Ishikawa (cell line): ENCODE measurements around the gene TNS3.

Experiments
- CEBPB ChIP-seq: IDR thresholded peaks from 2 replicates; pipeline ENCODE4 v1.6.1; 2012
- CREB1 ChIP-seq: IDR thresholded peaks from 2 replicates; pipeline ENCODE4 v1.6.1; 2012; ENCODE audit warnings: low read depth
- EGR1 ChIP-seq: IDR thresholded peaks from 2 replicates; pipeline ENCODE4 v1.6.1; 2012
- EP300 ChIP-seq: IDR thresholded peaks from 2 replicates; pipeline ENCODE4 v1.6.1; 2012; ENCODE audit warnings: borderline replicate concordance
- FOXM1 ChIP-seq: IDR thresholded peaks from 2 replicates; pipeline ENCODE4 v1.6.1; 2012; ENCODE audit warnings: low read depth, borderline replicate concordance
- NFIC ChIP-seq: IDR thresholded peaks from 2 replicates; pipeline ENCODE4 v1.6.1; 2012
- RAD21 ChIP-seq: IDR thresholded peaks from 2 replicates; pipeline ENCODE4 v1.6.1; 2012; ENCODE audit warnings: low read depth
- TAF1 ChIP-seq: IDR thresholded peaks from 2 replicates; pipeline ENCODE4 v1.6.1; 2012; ENCODE audit warnings: low read depth, mild to moderate bottlenecking
- TCF12 ChIP-seq: IDR thresholded peaks from 2 replicates; pipeline ENCODE4 v1.6.1; 2012; ENCODE audit warnings: low read depth
- TEAD4 ChIP-seq: IDR thresholded peaks from 2 replicates; pipeline ENCODE4 v1.6.1; 2012
- YY1 ChIP-seq: IDR thresholded peaks from 2 replicates; pipeline ENCODE4 v1.6.1; 2012; ENCODE audit warnings: low read depth
- ZBTB7A ChIP-seq: IDR thresholded peaks from 2 replicates; pipeline ENCODE4 v1.6.1; 2012; ENCODE audit warnings: low read depth
- TF ChIP-seq, protein P1 (sequence below): IDR thresholded peaks from 2 replicates; pipeline ENCODE4 v1.6.1; 2012
- TF ChIP-seq, protein P2 (sequence below): IDR thresholded peaks from 2 replicates; pipeline ENCODE4 v1.6.1; 2012; ENCODE audit warnings: low read depth, mild to moderate bottlenecking
- TF ChIP-seq, protein P3 (sequence below): IDR thresholded peaks from 2 replicates; pipeline ENCODE4 v1.6.1; 2012

The TNS3 gene

GRCh38 chr7:47542051-47542450 is 39.9 kb downstream of the TNS3 start:
- no peak for TF ChIP-seq EP300

GRCh38 chr7:47540387-47541350 is 41.2 kb downstream of the TNS3 start:
- TF ChIP-seq, protein P1, sequence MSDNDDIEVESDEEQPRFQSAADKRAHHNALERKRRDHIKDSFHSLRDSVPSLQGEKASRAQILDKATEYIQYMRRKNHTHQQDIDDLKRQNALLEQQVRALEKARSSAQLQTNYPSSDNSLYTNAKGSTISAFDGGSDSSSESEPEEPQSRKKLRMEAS = no peak
- no peak for TF ChIP-seq EP300
- no peak for TF ChIP-seq YY1
- TF ChIP-seq CEBPB = no peak
- no peak for TF ChIP-seq CREB1
- no peak for TF ChIP-seq TAF1
- TF ChIP-seq, protein P2, sequence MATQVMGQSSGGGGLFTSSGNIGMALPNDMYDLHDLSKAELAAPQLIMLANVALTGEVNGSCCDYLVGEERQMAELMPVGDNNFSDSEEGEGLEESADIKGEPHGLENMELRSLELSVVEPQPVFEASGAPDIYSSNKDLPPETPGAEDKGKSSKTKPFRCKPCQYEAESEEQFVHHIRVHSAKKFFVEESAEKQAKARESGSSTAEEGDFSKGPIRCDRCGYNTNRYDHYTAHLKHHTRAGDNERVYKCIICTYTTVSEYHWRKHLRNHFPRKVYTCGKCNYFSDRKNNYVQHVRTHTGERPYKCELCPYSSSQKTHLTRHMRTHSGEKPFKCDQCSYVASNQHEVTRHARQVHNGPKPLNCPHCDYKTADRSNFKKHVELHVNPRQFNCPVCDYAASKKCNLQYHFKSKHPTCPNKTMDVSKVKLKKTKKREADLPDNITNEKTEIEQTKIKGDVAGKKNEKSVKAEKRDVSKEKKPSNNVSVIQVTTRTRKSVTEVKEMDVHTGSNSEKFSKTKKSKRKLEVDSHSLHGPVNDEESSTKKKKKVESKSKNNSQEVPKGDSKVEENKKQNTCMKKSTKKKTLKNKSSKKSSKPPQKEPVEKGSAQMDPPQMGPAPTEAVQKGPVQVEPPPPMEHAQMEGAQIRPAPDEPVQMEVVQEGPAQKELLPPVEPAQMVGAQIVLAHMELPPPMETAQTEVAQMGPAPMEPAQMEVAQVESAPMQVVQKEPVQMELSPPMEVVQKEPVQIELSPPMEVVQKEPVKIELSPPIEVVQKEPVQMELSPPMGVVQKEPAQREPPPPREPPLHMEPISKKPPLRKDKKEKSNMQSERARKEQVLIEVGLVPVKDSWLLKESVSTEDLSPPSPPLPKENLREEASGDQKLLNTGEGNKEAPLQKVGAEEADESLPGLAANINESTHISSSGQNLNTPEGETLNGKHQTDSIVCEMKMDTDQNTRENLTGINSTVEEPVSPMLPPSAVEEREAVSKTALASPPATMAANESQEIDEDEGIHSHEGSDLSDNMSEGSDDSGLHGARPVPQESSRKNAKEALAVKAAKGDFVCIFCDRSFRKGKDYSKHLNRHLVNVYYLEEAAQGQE = no peak
- TF ChIP-seq TCF12 = no peak

DNA sequence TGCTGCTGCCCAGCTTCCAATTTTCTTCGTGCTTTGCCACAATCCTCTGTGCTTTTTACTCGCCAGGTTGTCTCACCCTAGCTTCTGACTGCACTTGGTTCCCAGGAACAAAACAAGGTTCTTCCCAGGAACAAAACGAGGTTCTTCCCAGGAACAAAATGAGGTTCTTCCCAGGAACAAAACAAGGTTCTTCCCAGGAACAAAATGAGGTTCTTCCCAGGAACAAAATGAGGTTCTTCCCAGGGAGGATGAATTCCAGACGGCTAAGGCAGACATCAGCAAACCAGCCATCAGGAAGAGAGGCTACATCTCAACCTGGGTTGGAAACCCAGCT is 41.9 kb downstream of the TNS3 start:
- TF ChIP-seq RAD21 (no peak), EP300 (no peak), EGR1 (no peak), TCF12 (no peak), FOXM1 (no peak), TAF1 (no peak), CEBPB (no peak), ZBTB7A (no peak), TEAD4 (no peak), CREB1 (no peak), NFIC (no peak), YY1 (no peak)
- TF ChIP-seq, protein P3, sequence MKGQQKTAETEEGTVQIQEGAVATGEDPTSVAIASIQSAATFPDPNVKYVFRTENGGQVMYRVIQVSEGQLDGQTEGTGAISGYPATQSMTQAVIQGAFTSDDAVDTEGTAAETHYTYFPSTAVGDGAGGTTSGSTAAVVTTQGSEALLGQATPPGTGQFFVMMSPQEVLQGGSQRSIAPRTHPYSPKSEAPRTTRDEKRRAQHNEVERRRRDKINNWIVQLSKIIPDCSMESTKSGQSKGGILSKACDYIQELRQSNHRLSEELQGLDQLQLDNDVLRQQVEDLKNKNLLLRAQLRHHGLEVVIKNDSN = no peak
- TF ChIP-seq, protein P1 = no peak
- TF ChIP-seq, protein P2 = no peak

GRCh38 chr7:47539398-47540052 is 42.4 kb downstream of the TNS3 start:
- TF ChIP-seq, protein P1 = no peak
- TF ChIP-seq TAF1 = no peak
- TF ChIP-seq, protein P2 = no peak
- no peak for TF ChIP-seq TCF12
- TF ChIP-seq CEBPB = no peak
- TF ChIP-seq, protein P3 = no peak
- no peak for TF ChIP-seq YY1
- TF ChIP-seq NFIC = no peak
- TF ChIP-seq FOXM1 = no peak
- no peak for TF ChIP-seq CREB1
- TF ChIP-seq TEAD4 = no peak
- TF ChIP-seq EP300 = no peak
- no peak for TF ChIP-seq ZBTB7A
- no peak for TF ChIP-seq EGR1
- no peak for TF ChIP-seq RAD21
